Endothelial cell of umbilical vein (primary cell): ENCODE data around the gene NRBP1. TPM values are rescaled to one million over a fixed set of nuclear protein-coding genes. Genes with fewer than 3 reads are reported as not detected.

Source experiments
- BruUV-seq: library from RNA; stranded (reverse); fragments of 400-500 nt; replicated peaks from 2 replicates; lab custom pipeline; 2021; lab: Mats Ljungman, UMichigan
- CTCF ChIA-PET: fragments of 300-600, 350-600 bp; sonication (Branson Sonifier 250); formaldehyde crosslinking; loops from one replicate; lab custom pipeline; 2021; ENCODE audit warnings: antibody characterized with exemption, inconsistent platforms; lab: Charles Lee
- POLR2A ChIA-PET: fragments of 300-600, 350-600 bp; sonication (Branson Sonifier 250); formaldehyde crosslinking; loops from one replicate; lab custom pipeline; 2021; ENCODE audit warnings: antibody characterized with exemption, inconsistent platforms; lab: Charles Lee
- DNase-seq: peaks from one replicate; pipeline ENCODE4 v3.0.0-alpha.2; 2011; ENCODE audit warnings: low read depth, low spot score
- FAIRE-seq: peaks from 2 replicates; lab custom pipeline; 2011; peaks lifted over from hg19 to GRCh38; lab: Jason Lieb, UNC
- H2AFZ ChIP-seq: 2 replicates; pipeline ENCODE4 v1.6.0; 2012; ENCODE audit warnings: low read depth, low read length, control low read depth, inconsistent platforms
- H3K27ac ChIP-seq: 2 replicates; pipeline ENCODE4 v1.5.1; 2011; ENCODE audit warnings: low read depth, mild to moderate bottlenecking, control low read depth, low read length, moderate library complexity; ENCODE audit not compliant: insufficient read depth
- H3K27me3 ChIP-seq, 2 experiments: 2 replicates each; pipeline versions ENCODE4 v1.6.0 to v1.6.1; 2011; ENCODE audit warnings: low read length in 2 of 2, mixed read lengths in 1 of 2; ENCODE audit not compliant: control insufficient read depth in 2 of 2, insufficient read depth in 2 of 2
- H3K36me3 ChIP-seq, 2 experiments: 2 replicates in 1 of 2; 3 replicates in 1 of 2; pipeline ENCODE4 v1.5.1; 2011; ENCODE audit warnings: low read length in 2 of 2, mild to moderate bottlenecking in 1 of 2, moderate library complexity in 1 of 2; ENCODE audit not compliant: control insufficient read depth in 2 of 2, insufficient read depth in 2 of 2; ENCODE audit errors: extremely low read depth in 1 of 2
- H3K4me1 ChIP-seq: 3 replicates; pipeline ENCODE4 v1.5.1; 2011; ENCODE audit warnings: mild to moderate bottlenecking, low read length; ENCODE audit not compliant: control insufficient read depth, insufficient read depth; ENCODE audit errors: extremely low read depth
- H3K4me2 ChIP-seq: 2 replicates; pipeline ENCODE4 v1.6.1; 2011; ENCODE audit warnings: low read length, control low read depth, mixed read lengths; ENCODE audit not compliant: insufficient read depth
- H3K4me3 ChIP-seq, 3 experiments: fragments of 200-600 bp in 1 of 3; sonication (generic), shearing (Covaris generic) in 1 of 3; replicated peaks in 1 of 3; 2 replicates each; pipeline ENCODE4 v1.5.1; 2011 to 2016; ENCODE audit warnings: control low read depth in 3 of 3, low read length in 3 of 3, mild to moderate bottlenecking in 2 of 3, inconsistent platforms in 1 of 3, low read depth in 1 of 3, moderate library complexity in 1 of 3; ENCODE audit not compliant: insufficient read depth in 1 of 3
- H3K79me2 ChIP-seq: 2 replicates; pipeline ENCODE4 v1.6.0; 2012; ENCODE audit warnings: low read length, inconsistent platforms; ENCODE audit not compliant: control insufficient read depth, insufficient read depth
- H3K9ac ChIP-seq: replicated peaks from 2 replicates; pipeline ENCODE3; 2011; ENCODE audit warnings: low read length, control low read depth; ENCODE audit not compliant: insufficient read depth; ENCODE audit errors: extremely low read depth
- H3K9me1 ChIP-seq: replicated peaks from 3 replicates; pipeline ENCODE4 v1.6.0; 2011; ENCODE audit warnings: mild to moderate bottlenecking, low read length; ENCODE audit not compliant: control insufficient read depth, insufficient read depth; ENCODE audit errors: extremely low read depth
- H3K9me3 ChIP-seq: replicated peaks from 2 replicates; pipeline ENCODE4 v1.5.1; 2012; ENCODE audit warnings: low read length, inconsistent platforms; ENCODE audit not compliant: control insufficient read depth, insufficient read depth
- H4K20me1 ChIP-seq: replicated peaks from 2 replicates; pipeline ENCODE3; 2011; ENCODE audit warnings: mild to moderate bottlenecking, low read length; ENCODE audit not compliant: control insufficient read depth, insufficient read depth; ENCODE audit errors: extremely low read depth
- CTCF ChIP-seq, 2 donors: IDR thresholded peaks; 1 replicate in 1 of 2; 2 replicates in 1 of 2; pipeline ENCODE4 v1.5.1; 2011; ENCODE audit warnings: low read length in 2 of 2, mild to moderate bottlenecking in 2 of 2, moderate library complexity in 2 of 2, control low read depth in 1 of 2, inconsistent platforms in 1 of 2, low read depth in 1 of 2; ENCODE audit not compliant: insufficient read depth in 1 of 2; ENCODE audit errors: extremely low read depth in 1 of 2
- EZH2 ChIP-seq: IDR thresholded peaks from 2 replicates; pipeline ENCODE4 v1.6.1; 2012; ENCODE audit warnings: borderline replicate concordance, low read depth, mild to moderate bottlenecking, moderate library complexity, low read length, inconsistent platforms; ENCODE audit not compliant: severe bottlenecking
- FOS ChIP-seq: IDR thresholded peaks from 2 replicates; pipeline ENCODE4 v1.6.1; 2011; ENCODE audit warnings: mild to moderate bottlenecking, low read length, moderate library complexity, borderline replicate concordance; ENCODE audit not compliant: insufficient read depth
- GATA2 ChIP-seq: IDR thresholded peaks from 2 replicates; pipeline ENCODE4 v1.7.0; 2011; ENCODE audit warnings: low read depth, mild to moderate bottlenecking, moderate library complexity, mixed read lengths, low read length; ENCODE audit not compliant: insufficient read length, insufficient read depth
- JUN ChIP-seq: IDR thresholded peaks from 2 replicates; pipeline ENCODE4 v1.6.1; 2011; ENCODE audit warnings: borderline replicate concordance, low read depth; ENCODE audit not compliant: insufficient read length, insufficient read depth
- MAX ChIP-seq: IDR thresholded peaks from 2 replicates; pipeline ENCODE4 v1.6.1; 2011; ENCODE audit not compliant: insufficient read depth, insufficient read length
- MYC ChIP-seq: IDR thresholded peaks from one replicate; pipeline ENCODE4 v1.6.1; 2011; ENCODE audit warnings: mild to moderate bottlenecking, low read depth, low read length
- POLR2A ChIP-seq: IDR thresholded peaks from 2 replicates; pipeline ENCODE4 v1.6.1; 2012; ENCODE audit warnings: low read depth, mild to moderate bottlenecking, control low read depth, low read length
- POLR2AphosphoS5 ChIP-seq: IDR thresholded peaks from 2 replicates; pipeline ENCODE4 v1.6.1; 2012; ENCODE audit warnings: low read depth, mild to moderate bottlenecking, control low read depth, low read length, moderate library complexity; ENCODE audit not compliant: insufficient read depth
- dilution Hi-C: fragments of 300-500 bp; cut with MboI; formaldehyde crosslinking; loops from one replicate; pipeline ENCODE4 v1.15.0; 2019; ENCODE audit warnings: low sequenced_read_pairs; ENCODE audit not compliant: extremely low pct_ligation_motif_present
- intact Hi-C: fragments of 100-400 bp; cut with micrococcal nuclease; formaldehyde crosslinking; loops from one replicate; pipeline ENCODE4 v1.10.0; 2022
- polyA plus RNA-seq, 4 experiments: library from polyadenylated mRNA; depleted of rRNA in 3 of 4; stranded (reverse) in 3 of 4; unstranded in 1 of 4; fragments of >200 nt; gene quantifications; 2 replicates each; pipeline versions ENCODE4 v1.2.1 to v1.2.3, GENCODE V29; 2011 to 2012; ENCODE audit warnings: missing spikeins in 1 of 4
- total RNA-seq: library from RNA; stranded (reverse); gene quantifications from 2 replicates; pipeline ENCODE4 v1.2.3, GENCODE V29; 2021

NRBP1 gene
- total and polyA plus RNA-seq, 2 donors (not counting 3 experiments of a cell fraction or from before 2014, with no cell fraction given): 130 to 169 TPM

- dilution Hi-C loops: no loop called here
- ChIA-PET POLR2A (no interaction called here), CTCF (interaction anchor here (1.7 kb wide), 1 partner anchor 19 kb away, joined by 5 read pairs; the partner anchor contains the start of gene PPM1G)
Observed at GRCh38 chr2:27390822-27391679, 37.4 kb upstream of the NRBP1 start.

GRCh38 chr2:27393225-27393624, 35.2 kb upstream of the NRBP1 start:
- intact Hi-C loops: no loop called here
- Histone ChIP-seq H3K9me3 (no peaks in the 10 kb centered on the region), H3K9me1 (no peaks in the 10 kb centered on the region), H2AFZ (no peak overlapping the region), H3K4me2 (no peak overlapping the region), H4K20me1 (peaks cover 2% of the 10 kb centered on the region), H3K79me2 (peaks cover 93% of the 10 kb centered on the region), H3K4me3 (no peak overlapping the region), H3K27ac (no peak overlapping the region), H3K27me3 (no peaks in the 10 kb centered on the region), H3K9ac (no peak overlapping the region), H3K36me3 (peaks cover 2 to 4% of the 10 kb centered on the region in 2 experiments), H3K4me1 (no peaks in the 10 kb centered on the region)
- ChIA-PET CTCF (no interaction called here), POLR2A (no interaction called here)
- DNase-seq (no peak), FAIRE-seq (no peak)
- dilution Hi-C loops: no loop called here
- BruUV-seq: no TSS peak
- TF ChIP-seq MAX (no peak), EZH2 (no peak), JUN (no peak), GATA2 (no peak), CTCF (IDR thresholded peaks at IDR 0.05; ENCODE audit: extremely low read depth in 1 of 2, insufficient read depth in 1 of 2, low read depth in 1 of 2, low read length in 2 of 2) (no peak), FOS (no peak), POLR2AphosphoS5 (no peak), MYC (no peak), POLR2A (no peak)

More at GRCh38 chr2:27390822-27391679, 37.4 kb upstream of the NRBP1 start:
- Histone ChIP-seq H3K27ac (no peak overlapping the region), H3K9ac (no peak overlapping the region), H3K79me2 (peaks cover 76% of the 10 kb centered on the region), H3K4me3 (no peak overlapping the region), H3K4me1 (peaks cover 4% of the 10 kb centered on the region), H3K9me3 (no peaks in the 10 kb centered on the region), H3K9me1 (no peaks in the 10 kb centered on the region), H3K4me2 (no peak overlapping the region), H4K20me1 (no peaks in the 10 kb centered on the region), H3K27me3 (no peaks in the 10 kb centered on the region), H2AFZ (no peak overlapping the region), H3K36me3 (peaks cover 2 to 4% of the 10 kb centered on the region in 2 experiments)
- DNase-seq (no peak), FAIRE-seq (no peak)
- intact Hi-C loops: no loop called here
- no peak for TF ChIP-seq MYC
- BruUV-seq: no TSS peak
